ENCODE measurements around the gene RTL9. TPM values are rescaled to one million over a fixed set of nuclear protein-coding genes. Genes with fewer than 3 reads are reported as not detected.
"Not testable (repeated sequence)": the region's sequence is repeated elsewhere in the genome, so short reads cannot be mapped to it uniquely, and the experiment has no call there.

The RTL9 gene
- total RNA-seq, 6 experiments from 2014 or later, result 0.09 to 0.29 (median 0.14) TPM; not detected in 2

DNA sequence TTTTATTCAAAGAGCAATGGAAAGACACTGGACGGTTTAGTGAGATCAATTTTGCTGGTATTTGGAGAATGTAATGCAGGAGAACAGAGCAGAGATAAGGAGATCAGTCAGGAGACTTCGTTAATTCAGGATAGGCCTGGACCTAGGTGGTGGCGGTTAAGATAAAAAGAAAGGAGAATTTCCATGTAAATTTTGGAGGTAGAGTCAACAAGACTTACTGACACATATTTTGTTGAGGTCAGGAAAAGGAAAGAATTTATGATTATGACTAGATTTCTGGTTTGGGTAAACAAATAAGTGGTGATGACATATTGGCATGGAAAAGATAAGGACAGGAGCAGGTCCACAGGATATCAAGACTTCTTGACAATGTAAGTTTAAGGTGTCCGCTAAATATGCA, 31.9 kb upstream of the RTL9 start:
- no peaks in the 10 kb centered on the region for H3K4me1 ChIP-seq
- ATAC-seq (no peak), DNase-seq (no peak)
- H3K4me3 ChIP-seq, result no peak overlapping the region
- no peak overlapping the region for H3K27ac ChIP-seq
- no peaks in the 10 kb centered on the region for H3K36me3 ChIP-seq
- no peaks in the 10 kb centered on the region for H3K9me3 ChIP-seq
- H3K27me3 ChIP-seq, result peaks cover 0 to 3% of the 10 kb centered on the region in 2 donors
- intact Hi-C loops (cut with DNase I), result no loop called here
- no peak for TF ChIP-seq POLR2A (IDR thresholded peaks at IDR 0.05)
- TF ChIP-seq, protein P1, sequence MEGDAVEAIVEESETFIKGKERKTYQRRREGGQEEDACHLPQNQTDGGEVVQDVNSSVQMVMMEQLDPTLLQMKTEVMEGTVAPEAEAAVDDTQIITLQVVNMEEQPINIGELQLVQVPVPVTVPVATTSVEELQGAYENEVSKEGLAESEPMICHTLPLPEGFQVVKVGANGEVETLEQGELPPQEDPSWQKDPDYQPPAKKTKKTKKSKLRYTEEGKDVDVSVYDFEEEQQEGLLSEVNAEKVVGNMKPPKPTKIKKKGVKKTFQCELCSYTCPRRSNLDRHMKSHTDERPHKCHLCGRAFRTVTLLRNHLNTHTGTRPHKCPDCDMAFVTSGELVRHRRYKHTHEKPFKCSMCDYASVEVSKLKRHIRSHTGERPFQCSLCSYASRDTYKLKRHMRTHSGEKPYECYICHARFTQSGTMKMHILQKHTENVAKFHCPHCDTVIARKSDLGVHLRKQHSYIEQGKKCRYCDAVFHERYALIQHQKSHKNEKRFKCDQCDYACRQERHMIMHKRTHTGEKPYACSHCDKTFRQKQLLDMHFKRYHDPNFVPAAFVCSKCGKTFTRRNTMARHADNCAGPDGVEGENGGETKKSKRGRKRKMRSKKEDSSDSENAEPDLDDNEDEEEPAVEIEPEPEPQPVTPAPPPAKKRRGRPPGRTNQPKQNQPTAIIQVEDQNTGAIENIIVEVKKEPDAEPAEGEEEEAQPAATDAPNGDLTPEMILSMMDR (IDR thresholded peaks at IDR 0.05), result no peak
- 65% methylated on average over 4 of the region's 4 CpGs for WGBS (ENCODE audit: insufficient coverage, low coverage, low lambda C conversion rate, missing lambda C conversion rate)

DNA sequence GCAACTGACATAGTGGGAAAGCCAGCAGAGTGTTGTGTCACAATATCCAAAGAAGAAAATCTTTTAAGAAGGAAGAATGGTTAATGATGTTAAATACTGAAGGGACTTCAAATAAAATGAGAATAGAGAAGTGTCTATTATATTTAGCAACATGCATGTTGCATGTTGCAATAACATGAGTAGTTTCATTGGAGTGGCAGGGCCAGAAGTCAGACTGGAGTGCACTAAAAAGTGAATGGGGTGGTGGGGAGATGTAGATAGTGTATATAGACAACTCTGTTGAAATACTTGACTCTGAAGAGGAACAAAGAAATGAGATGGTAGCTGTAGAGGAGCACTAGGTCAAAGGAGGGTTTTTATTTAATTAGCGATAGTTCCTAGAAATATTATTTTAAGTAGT, 31.3 kb upstream of the RTL9 start:
- no peaks in the 10 kb centered on the region for H3K9me3 ChIP-seq
- no peak overlapping the region for H3K27ac ChIP-seq
- H3K27me3 ChIP-seq, result peaks cover 0 to 3% of the 10 kb centered on the region in 2 donors
- no peak overlapping the region for H3K4me3 ChIP-seq
- 55% methylated on average over 1 of the region's 1 CpG for WGBS (ENCODE audit: insufficient coverage, low coverage, low lambda C conversion rate, missing lambda C conversion rate)
- intact Hi-C loops (cut with DNase I), result no loop called here
- ATAC-seq, result no peak
- no peaks in the 10 kb centered on the region for H3K4me1 ChIP-seq
- no peak for TF ChIP-seq POLR2A (IDR thresholded peaks at IDR 0.05)
- TF ChIP-seq, protein P1 (IDR thresholded peaks at IDR 0.05), result no peak
- H3K36me3 ChIP-seq, result no peaks in the 10 kb centered on the region
- DNase-seq, result no peak

- WGBS (ENCODE audit: insufficient coverage, low coverage, low lambda C conversion rate, missing lambda C conversion rate), result 73% methylated on average over 1 of the region's 1 CpG
- H3K9me3 ChIP-seq; intact Hi-C loops (cut with DNase I); ATAC-seq; H3K4me1 ChIP-seq; H3K27ac ChIP-seq; H3K36me3 ChIP-seq; DNase-seq; H3K4me3 ChIP-seq; H3K27me3 ChIP-seq: not testable (repeated sequence)
Measured at GRCh38 chrX:110328613-110329012, 30.0 kb upstream of the RTL9 start.

DNA sequence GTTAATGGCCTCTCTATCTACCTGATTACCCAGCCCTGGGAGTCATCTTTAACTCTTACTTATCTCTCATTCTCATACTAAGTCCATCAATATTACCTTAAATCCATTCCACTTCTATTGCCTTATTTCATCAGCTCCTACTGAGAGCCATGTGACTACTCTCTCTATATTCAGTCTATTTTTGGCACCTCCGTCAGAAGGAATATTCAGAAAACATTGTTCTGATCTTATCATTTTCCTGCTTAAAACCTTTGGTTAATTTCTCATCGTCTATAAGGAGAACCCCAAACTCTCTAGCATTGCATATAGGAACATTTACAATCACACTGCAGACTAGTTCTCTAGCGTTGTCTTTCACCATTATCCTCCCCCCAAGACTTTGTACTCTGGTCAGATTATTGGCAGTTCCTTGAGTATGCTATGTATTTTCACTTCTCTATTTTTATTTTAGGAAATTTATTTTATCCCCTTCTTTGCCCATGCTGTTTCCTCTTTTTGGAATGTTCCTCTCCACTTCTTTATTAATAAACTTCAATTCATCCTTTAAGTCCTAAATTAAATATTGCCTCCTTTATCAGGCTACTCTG, 27.1 kb upstream of the RTL9 start:
- no peaks in the 10 kb centered on the region for H3K9me3 ChIP-seq
- ATAC-seq (no peak), DNase-seq (no peak)
- H3K27ac ChIP-seq, result no peak overlapping the region
- H3K27me3 ChIP-seq, result peaks cover 0 to 3% of the 10 kb centered on the region in 2 donors
- H3K4me1 ChIP-seq, result no peaks in the 10 kb centered on the region
- intact Hi-C loops (cut with DNase I), result no loop called here
- TF ChIP-seq, protein P1 (IDR thresholded peaks at IDR 0.05), result no peak
- no peak for TF ChIP-seq POLR2A (IDR thresholded peaks at IDR 0.05)
- H3K36me3 ChIP-seq, result no peaks in the 10 kb centered on the region
- 32% methylated on average over 3 of the region's 3 CpGs for WGBS (ENCODE audit: insufficient coverage, low coverage, low lambda C conversion rate, missing lambda C conversion rate)
- H3K4me3 ChIP-seq, result no peak overlapping the region

DNA sequence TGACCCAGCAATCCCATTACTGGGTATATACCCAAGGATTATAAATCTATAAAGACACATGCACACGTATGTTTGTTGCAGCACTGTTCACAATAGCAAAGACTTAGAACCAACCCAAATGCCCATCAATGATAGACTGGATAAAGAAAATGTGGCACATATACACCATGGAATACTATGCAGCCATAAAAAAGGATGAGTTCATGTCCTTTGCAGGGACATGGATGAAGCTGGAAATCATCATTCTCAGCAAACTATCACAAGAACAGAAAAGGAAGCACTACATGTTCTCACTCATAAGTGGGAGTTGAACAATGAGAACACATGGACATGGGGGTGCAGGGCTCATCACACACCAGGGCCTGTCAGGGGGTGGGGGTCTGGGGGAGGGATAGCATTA, 25.2 kb upstream of the RTL9 start:
- intact Hi-C loops (cut with DNase I); H3K4me1 ChIP-seq; H3K36me3 ChIP-seq; ATAC-seq; H3K9me3 ChIP-seq; H3K4me3 ChIP-seq; H3K27ac ChIP-seq; DNase-seq; H3K27me3 ChIP-seq: not testable (repeated sequence)
- WGBS (ENCODE audit: insufficient coverage, low coverage, low lambda C conversion rate, missing lambda C conversion rate), result 60% methylated on average over 1 of the region's 1 CpG

- no peaks in the 10 kb centered on the region for H3K9me3 ChIP-seq
- no peaks in the 10 kb centered on the region for H3K36me3 ChIP-seq
- H3K27me3 ChIP-seq, result no peaks in the 10 kb centered on the region
- 65% methylated on average over 4 of the region's 4 CpGs for WGBS (ENCODE audit: insufficient coverage, low coverage, low lambda C conversion rate, missing lambda C conversion rate)
- H3K27ac ChIP-seq, result no peak overlapping the region
- no peak for ATAC-seq
- intact Hi-C loops (cut with DNase I), result no loop called here
- no peak overlapping the region for H3K4me3 ChIP-seq
- DNase-seq, result no peak
- TF ChIP-seq POLR2A (IDR thresholded peaks at IDR 0.05), result no peak
- TF ChIP-seq, protein P1 (IDR thresholded peaks at IDR 0.05), result no peak
- no peaks in the 10 kb centered on the region for H3K4me1 ChIP-seq
Measured at GRCh38 chrX:110338935-110339334, 19.7 kb upstream of the RTL9 start.
